Measurements from ENCODE around the gene MEGF11. TPM values are rescaled to one million over a fixed set of nuclear protein-coding genes. Genes with fewer than 3 reads are reported as not detected.

MEGF11 gene
- total RNA-seq, 4 donors from 2014 or later, result not detected

- DNase-seq, result no peak
- intact Hi-C loops (cut with DNase I), result no loop called here
- TF ChIP-seq POLR2A (IDR thresholded peaks at IDR 0.05) (no peak), CTCF (IDR thresholded peaks at IDR 0.05) (no peak)
- Histone ChIP-seq H3K27ac (no peak overlapping the region), H3K27me3 (peaks cover 0 to 45% (median 0%) of the 10 kb centered on the region in 4 donors), H3K4me3 (no peak overlapping the region), H3K9me3 (no peaks in the 10 kb centered on the region), H3K4me1 (no peaks in the 10 kb centered on the region), H3K36me3 (no peaks in the 10 kb centered on the region)
- WGBS, 2 donors, result 62 to 72% methylated on average over 3 of the region's 3 CpGs
Observed at GRCh38 chr15:66130496-66131034, 123.0 kb downstream of the MEGF11 start.

GRCh38 chr15:66129586-66129985, 124.0 kb downstream of the MEGF11 start:
- no peak for DNase-seq
- no peak overlapping the region for H3K27ac ChIP-seq
- H3K4me1 ChIP-seq, result no peaks in the 10 kb centered on the region
- peaks cover 0 to 54% (median 0%) of the 10 kb centered on the region in 4 donors for H3K27me3 ChIP-seq
- TF ChIP-seq CTCF (IDR thresholded peaks at IDR 0.05), result no peak
- no peak for TF ChIP-seq POLR2A (IDR thresholded peaks at IDR 0.05)
- intact Hi-C loops (cut with DNase I), result no loop called here
- H3K36me3 ChIP-seq, result no peaks in the 10 kb centered on the region
- H3K9me3 ChIP-seq, result no peaks in the 10 kb centered on the region
- WGBS, 2 donors, result 52 to 58% methylated on average over 7 of the region's 7 CpGs
- H3K4me3 ChIP-seq, result no peak overlapping the region

GRCh38 chr15:66128116-66128680, 125.4 kb downstream of the MEGF11 start:
- H3K27ac ChIP-seq, result no peak overlapping the region
- no peaks in the 10 kb centered on the region for H3K36me3 ChIP-seq
- no peak for DNase-seq
- WGBS, 2 donors, result 38 to 70% methylated on average over 2 to 6 of the region's 8 CpGs
- intact Hi-C loops (cut with DNase I), result no loop called here
- no peak for TF ChIP-seq POLR2A (IDR thresholded peaks at IDR 0.05)
- no peak for TF ChIP-seq CTCF (IDR thresholded peaks at IDR 0.05)
- no peaks in the 10 kb centered on the region for H3K9me3 ChIP-seq
- H3K4me1 ChIP-seq, result no peaks in the 10 kb centered on the region
- peaks cover 0 to 64% (median 0%) of the 10 kb centered on the region in 4 donors for H3K27me3 ChIP-seq
- no peak overlapping the region for H3K4me3 ChIP-seq

GRCh38 chr15:66126456-66126855, 127.1 kb downstream of the MEGF11 start:
- Histone ChIP-seq H3K27me3 (peaks cover 0 to 72% (median 0%) of the 10 kb centered on the region in 4 donors), H3K36me3 (no peaks in the 10 kb centered on the region), H3K4me3 (no peak overlapping the region), H3K9me3 (no peaks in the 10 kb centered on the region), H3K4me1 (no peaks in the 10 kb centered on the region), H3K27ac (no peak overlapping the region)
- WGBS, 2 donors, result 45 to 50% methylated on average over 4 to 5 of the region's 5 CpGs
- DNase-seq, result no peak
- TF ChIP-seq CTCF (IDR thresholded peaks at IDR 0.05) (no peak), POLR2A (IDR thresholded peaks at IDR 0.05) (no peak)
- intact Hi-C loops (cut with DNase I), result no loop called here

- WGBS, 2 donors, result 60% methylated on average over 4 of the region's 6 CpGs; no CpG with 5 or more reads in 1 of the 2 donors
- DNase-seq, result no peak
- Histone ChIP-seq H3K36me3 (no peaks in the 10 kb centered on the region), H3K4me1 (no peaks in the 10 kb centered on the region), H3K4me3 (no peak overlapping the region), H3K27ac (no peak overlapping the region), H3K27me3 (peaks cover 0 to 72% (median 0%) of the 10 kb centered on the region in 4 donors), H3K9me3 (no peaks in the 10 kb centered on the region)
- TF ChIP-seq CTCF (IDR thresholded peaks at IDR 0.05) (no peak), POLR2A (IDR thresholded peaks at IDR 0.05) (no peak)
- intact Hi-C loops (cut with DNase I), result no loop called here
Observed at GRCh38 chr15:66126031-66126441, 127.5 kb downstream of the MEGF11 start.
